ENCODE data around the gene THRSP. TPM values are rescaled to one million over a fixed set of nuclear protein-coding genes. Genes with fewer than 3 reads are reported as not detected.
"Not testable (repeated sequence)": the region's sequence is repeated elsewhere in the genome, so short reads cannot be mapped to it uniquely, and the experiment has no call there.

Gene THRSP, protein sequence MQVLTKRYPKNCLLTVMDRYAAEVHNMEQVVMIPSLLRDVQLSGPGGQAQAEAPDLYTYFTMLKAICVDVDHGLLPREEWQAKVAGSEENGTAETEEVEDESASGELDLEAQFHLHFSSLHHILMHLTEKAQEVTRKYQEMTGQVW
- total RNA-seq: not detected

DNA sequence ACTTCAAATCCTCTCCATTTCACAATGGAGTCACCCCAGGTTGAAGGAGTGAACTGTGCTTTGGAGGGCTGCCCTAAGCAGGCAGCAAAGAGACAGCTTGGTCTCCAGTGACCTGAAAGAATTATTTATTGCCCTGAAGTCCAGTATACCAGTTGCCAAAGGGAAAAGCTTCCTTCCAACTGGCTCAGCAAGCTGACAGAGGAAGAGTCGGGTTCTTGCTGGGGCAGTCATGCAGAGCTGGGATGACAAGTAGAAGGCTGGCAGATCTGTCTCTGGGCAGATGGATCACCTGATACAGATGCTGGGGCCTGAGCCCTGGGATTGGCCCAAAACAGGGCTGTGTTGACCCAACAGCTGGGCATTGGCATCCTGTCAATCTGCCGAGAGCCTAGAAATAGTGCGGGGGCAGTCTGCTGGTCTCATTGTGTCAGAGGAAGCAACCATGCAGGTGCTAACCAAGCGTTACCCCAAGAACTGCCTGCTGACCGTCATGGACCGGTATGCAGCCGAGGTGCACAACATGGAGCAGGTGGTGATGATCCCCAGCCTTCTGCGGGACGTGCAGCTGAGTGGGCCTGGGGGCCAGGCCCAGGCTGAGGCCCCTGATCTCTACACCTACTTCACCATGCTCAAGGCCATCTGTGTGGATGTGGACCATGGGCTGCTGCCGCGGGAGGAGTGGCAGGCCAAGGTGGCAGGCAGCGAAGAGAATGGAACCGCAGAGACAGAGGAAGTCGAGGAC is at the start of gene THRSP:
TSS of gene THRSP (plus strand) at position 422 of the 742 bp plus-strand sequence. CDS start at position 443, 21 bp downstream.
- no peak for TF ChIP-seq POLR2A (IDR thresholded peaks at IDR 0.05; ENCODE audit: low read depth)
- no peak for TF ChIP-seq POLR2AphosphoS5 (IDR thresholded peaks at IDR 0.05)
- TF ChIP-seq, protein P1, sequence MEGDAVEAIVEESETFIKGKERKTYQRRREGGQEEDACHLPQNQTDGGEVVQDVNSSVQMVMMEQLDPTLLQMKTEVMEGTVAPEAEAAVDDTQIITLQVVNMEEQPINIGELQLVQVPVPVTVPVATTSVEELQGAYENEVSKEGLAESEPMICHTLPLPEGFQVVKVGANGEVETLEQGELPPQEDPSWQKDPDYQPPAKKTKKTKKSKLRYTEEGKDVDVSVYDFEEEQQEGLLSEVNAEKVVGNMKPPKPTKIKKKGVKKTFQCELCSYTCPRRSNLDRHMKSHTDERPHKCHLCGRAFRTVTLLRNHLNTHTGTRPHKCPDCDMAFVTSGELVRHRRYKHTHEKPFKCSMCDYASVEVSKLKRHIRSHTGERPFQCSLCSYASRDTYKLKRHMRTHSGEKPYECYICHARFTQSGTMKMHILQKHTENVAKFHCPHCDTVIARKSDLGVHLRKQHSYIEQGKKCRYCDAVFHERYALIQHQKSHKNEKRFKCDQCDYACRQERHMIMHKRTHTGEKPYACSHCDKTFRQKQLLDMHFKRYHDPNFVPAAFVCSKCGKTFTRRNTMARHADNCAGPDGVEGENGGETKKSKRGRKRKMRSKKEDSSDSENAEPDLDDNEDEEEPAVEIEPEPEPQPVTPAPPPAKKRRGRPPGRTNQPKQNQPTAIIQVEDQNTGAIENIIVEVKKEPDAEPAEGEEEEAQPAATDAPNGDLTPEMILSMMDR (IDR thresholded peaks at IDR 0.05): no peak
- no peak for TF ChIP-seq EP300 (IDR thresholded peaks at IDR 0.05)
- Histone ChIP-seq H3K36me3 (peaks cover 0 to 14% (median 10%) of the 10 kb centered on the region in 4 donors), H3K4me1 (peaks cover 7 to 9% (median 8%) of the 10 kb centered on the region in 4 donors), H3K9me3 (no peaks in the 10 kb centered on the region), H3K27me3 (no peaks in the 10 kb centered on the region), H3K27ac (replicated peaks in 1 of 4) (no peak within 1 kb of the TSS), H3K4me3 (no peak within 1 kb of the TSS)
- DNase-seq (ENCODE audit: extremely low spot score): no peak
- intact Hi-C loops (cut with DNase I): no loop called here
- 97% methylated on average over 9 of the region's 14 CpGs for WGBS

DNA sequence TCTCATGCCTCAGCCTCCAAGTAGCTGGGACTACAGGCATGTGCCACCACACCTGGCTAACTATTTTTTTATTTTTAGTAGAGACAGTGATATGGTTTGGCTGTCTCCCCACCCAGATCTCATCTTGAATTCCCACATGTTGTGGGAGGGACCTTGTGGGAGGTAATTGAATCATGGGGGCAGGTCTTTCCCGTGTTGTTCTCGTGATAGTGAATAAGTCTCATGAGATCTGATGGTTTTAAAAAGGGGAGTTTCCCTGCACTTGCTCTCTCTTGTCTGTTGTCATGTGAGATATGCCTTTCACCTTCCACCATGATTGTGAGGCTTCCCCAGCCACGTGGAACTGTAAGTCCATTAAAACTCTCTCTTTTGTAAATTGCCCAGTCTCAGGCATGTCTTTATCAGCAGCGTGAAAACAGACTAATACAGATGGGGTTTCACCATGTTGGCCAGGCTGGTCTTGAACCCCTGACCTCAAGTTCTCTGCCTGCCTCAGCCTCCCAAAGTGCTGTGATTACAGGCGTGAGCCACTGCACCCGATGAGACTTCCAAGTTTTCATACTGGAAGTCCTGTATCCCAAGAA is 48.6 kb upstream of the THRSP start:
- H3K4me1 ChIP-seq; DNase-seq (ENCODE audit: extremely low spot score); intact Hi-C loops (cut with DNase I); H3K36me3 ChIP-seq; H3K9me3 ChIP-seq; H3K4me3 ChIP-seq; H3K27ac ChIP-seq (replicated peaks in 1 of 4); H3K27me3 ChIP-seq: not testable (repeated sequence)
- WGBS: 80% methylated on average over 6 of the region's 6 CpGs

DNA sequence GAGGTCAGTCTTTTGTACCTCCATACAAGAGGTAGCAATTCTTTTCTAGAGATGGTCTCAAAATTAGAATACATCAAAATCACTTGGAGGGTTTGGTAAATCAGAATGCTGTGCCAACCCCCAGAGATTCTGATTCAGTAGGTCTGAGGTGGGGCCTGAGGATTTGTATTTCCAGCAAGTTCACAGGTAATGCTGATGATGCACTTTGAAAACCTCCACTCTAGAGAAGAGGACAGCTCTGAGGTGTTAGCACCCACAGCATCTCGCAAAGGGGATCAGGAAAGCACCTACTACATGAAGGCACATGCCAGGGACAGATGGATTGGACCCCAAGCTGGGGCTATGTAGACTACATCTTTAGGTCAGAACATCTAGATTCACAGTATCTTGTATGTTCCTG is 47.8 kb upstream of the THRSP start:
- no peak for DNase-seq (ENCODE audit: extremely low spot score)
- no peak for TF ChIP-seq POLR2AphosphoS5 (IDR thresholded peaks at IDR 0.05)
- TF ChIP-seq, protein P1 (IDR thresholded peaks at IDR 0.05): no peak
- no peak for TF ChIP-seq POLR2A (IDR thresholded peaks at IDR 0.05; ENCODE audit: low read depth)
- no peak for TF ChIP-seq EP300 (IDR thresholded peaks at IDR 0.05)
- no peaks in the 10 kb centered on the region for H3K4me1 ChIP-seq
- H3K9me3 ChIP-seq: no peaks in the 10 kb centered on the region
- H3K4me3 ChIP-seq: no peak overlapping the region
- H3K27me3 ChIP-seq: no peaks in the 10 kb centered on the region
- 100% methylated on average over 1 of the region's 1 CpG for WGBS
- H3K27ac ChIP-seq (replicated peaks in 1 of 4): no peak overlapping the region
- intact Hi-C loops (cut with DNase I): no loop called here
- H3K36me3 ChIP-seq: peaks cover 0 to 9% (median 0%) of the 10 kb centered on the region in 4 donors

DNA sequence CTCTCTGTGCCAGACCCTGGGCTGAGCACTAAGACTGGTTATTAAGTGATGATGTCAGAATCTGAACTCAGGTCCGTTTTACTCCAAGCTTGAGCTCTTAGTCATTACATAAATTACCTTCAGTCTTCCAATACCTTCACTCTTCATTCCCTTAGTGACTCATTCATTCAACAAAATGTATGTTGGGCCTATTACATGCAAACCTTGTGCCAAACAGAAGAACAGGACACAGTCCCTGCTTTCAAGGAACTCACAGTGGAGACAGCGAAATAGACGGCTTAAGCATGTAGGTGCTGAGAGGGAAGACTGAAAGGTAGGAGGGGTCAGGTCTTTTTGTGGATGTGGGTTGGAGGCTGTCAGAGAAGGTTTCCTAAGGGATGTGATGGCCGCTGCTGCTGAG is 43.9 kb upstream of the THRSP start:
- no peak overlapping the region for H3K4me3 ChIP-seq
- H3K27ac ChIP-seq (replicated peaks in 1 of 4): no peak overlapping the region
- H3K9me3 ChIP-seq: no peaks in the 10 kb centered on the region
- intact Hi-C loops (cut with DNase I): no loop called here
- WGBS: 76% methylated on average over 4 of the region's 4 CpGs
- H3K27me3 ChIP-seq: peaks cover 0 to 12% (median 0%) of the 10 kb centered on the region in 4 donors
- no peak for TF ChIP-seq POLR2A (IDR thresholded peaks at IDR 0.05; ENCODE audit: low read depth)
- peaks cover 0 to 9% (median 0%) of the 10 kb centered on the region in 4 donors for H3K36me3 ChIP-seq
- peaks cover 0 to 15% (median 12%) of the 10 kb centered on the region in 4 donors for H3K4me1 ChIP-seq
- no peak for DNase-seq (ENCODE audit: extremely low spot score)

DNA sequence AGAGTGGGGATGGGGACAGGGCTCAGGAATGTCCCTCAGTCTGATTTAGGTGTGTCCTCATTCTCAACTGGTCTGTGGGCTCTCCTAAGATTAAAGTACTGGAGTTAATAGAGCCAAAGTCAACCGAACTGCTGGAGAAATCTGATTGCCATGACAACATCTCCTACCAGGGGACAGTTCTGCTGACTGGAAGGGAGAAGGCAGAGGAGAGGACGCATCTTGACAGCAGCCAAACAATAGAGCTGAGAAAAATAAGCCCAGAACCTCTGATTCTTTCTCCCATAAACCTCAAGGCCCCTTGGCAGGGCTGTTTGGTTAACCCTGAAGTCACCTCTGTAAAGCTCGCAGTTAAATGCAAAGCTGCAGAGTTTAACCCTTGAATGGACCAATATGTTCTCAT is 43.4 kb upstream of the THRSP start:
- H3K27me3 ChIP-seq: peaks cover 0 to 12% (median 0%) of the 10 kb centered on the region in 4 donors
- H3K9me3 ChIP-seq: no peaks in the 10 kb centered on the region
- peaks cover 0 to 15% (median 12%) of the 10 kb centered on the region in 4 donors for H3K4me1 ChIP-seq
- no peak overlapping the region for H3K27ac ChIP-seq (replicated peaks in 1 of 4)
- no peak for DNase-seq (ENCODE audit: extremely low spot score)
- no peak for TF ChIP-seq POLR2AphosphoS5 (IDR thresholded peaks at IDR 0.05)
- TF ChIP-seq EP300 (IDR thresholded peaks at IDR 0.05): no peak
- TF ChIP-seq, protein P1 (IDR thresholded peaks at IDR 0.05): no peak
- TF ChIP-seq POLR2A (IDR thresholded peaks at IDR 0.05; ENCODE audit: low read depth): no peak
- intact Hi-C loops (cut with DNase I): no loop called here
- peaks cover 0 to 9% (median 0%) of the 10 kb centered on the region in 4 donors for H3K36me3 ChIP-seq
- WGBS: 62% methylated on average over 3 of the region's 3 CpGs
- H3K4me3 ChIP-seq: no peak overlapping the region

Data from esophagus muscularis mucosa (tissue), 4 donors.